HUES6 (cell line): Measurements from ENCODE around the gene CEP83.
A peak's percentile ranks its signal among the peaks of the same experiment; 100 is the strongest.

ENCODE experiments used
- H3K27ac ChIP-seq: 2 replicates; pipeline ENCODE4 v1.7.0; 2013; ENCODE audit warnings: low read depth, mild to moderate bottlenecking, low read length, inconsistent platforms
- H3K27me3 ChIP-seq: 2 replicates; pipeline ENCODE4 v1.6.1; 2013; ENCODE audit warnings: low read length; ENCODE audit not compliant: control insufficient read depth, insufficient read depth
- H3K36me3 ChIP-seq: 2 replicates; pipeline ENCODE4 v1.6.1; 2013; ENCODE audit warnings: low read length; ENCODE audit not compliant: control insufficient read depth, insufficient read depth
- H3K4me1 ChIP-seq: 2 replicates; pipeline ENCODE4 v1.6.1; 2013; ENCODE audit warnings: low read length; ENCODE audit not compliant: control insufficient read depth, insufficient read depth
- H3K4me3 ChIP-seq: 2 replicates; pipeline ENCODE4 v1.5.1; 2013; ENCODE audit warnings: low read depth, low read length
- H3K9ac ChIP-seq: one replicate; pipeline ENCODE4 v1.6.1; 2013; ENCODE audit warnings: mild to moderate bottlenecking, low read length
- H3K9me3 ChIP-seq: 2 replicates; pipeline ENCODE4 v1.6.1; 2013; ENCODE audit warnings: low read depth, low read length; ENCODE audit not compliant: control insufficient read depth, insufficient read depth

CEP83 gene

GRCh38 chr12:94305130-94305957 is 154.3 kb downstream of the CEP83 start:
- Histone ChIP-seq H3K9ac (no peak overlapping the region), H3K4me3 (no peak overlapping the region), H3K36me3 (peaks cover 25% of the 10 kb centered on the region), H3K4me1 (peaks cover 25% of the 10 kb centered on the region), H3K9me3 (no peaks in the 10 kb centered on the region), H3K27ac (peak overlapping the region; percentile 49; the same call in 1 of the 2 replicates), H3K27me3 (no peaks in the 10 kb centered on the region)

- H3K4me3 ChIP-seq: no peak overlapping the region
- H3K36me3 ChIP-seq: peaks cover 28% of the 10 kb centered on the region
- H3K9me3 ChIP-seq: no peaks in the 10 kb centered on the region
- H3K27ac ChIP-seq: 0 out of 2 replicates have a peak overlapping the region, but pooled peaks have one; percentile 49
- peaks cover 25% of the 10 kb centered on the region for H3K4me1 ChIP-seq
- H3K9ac ChIP-seq: no peak overlapping the region
- H3K27me3 ChIP-seq: no peaks in the 10 kb centered on the region
Measured at GRCh38 chr12:94304566-94305061, 155.1 kb downstream of the CEP83 start.

GRCh38 chr12:94304012-94304411 is 155.7 kb downstream of the CEP83 start:
- H3K4me3 ChIP-seq: no peak overlapping the region
- H3K27ac ChIP-seq: peak overlapping the region; percentile 13; the same call in 1 of the 2 replicates

GRCh38 chr12:94299846-94300245 is 159.8 kb downstream of the CEP83 start:
- Histone ChIP-seq H3K27me3 (no peaks in the 10 kb centered on the region), H3K4me3 (no peak overlapping the region), H3K9me3 (no peaks in the 10 kb centered on the region), H3K4me1 (peaks cover 14% of the 10 kb centered on the region), H3K9ac (no peak overlapping the region), H3K36me3 (peaks cover 9% of the 10 kb centered on the region; the same call in 1 of the 2 replicates), H3K27ac (no peak overlapping the region)

More at GRCh38 chr12:94304012-94304411, 155.7 kb downstream of the CEP83 start:
- H3K27me3 ChIP-seq: no peaks in the 10 kb centered on the region
- peaks cover 25% of the 10 kb centered on the region for H3K36me3 ChIP-seq
- peaks cover 25% of the 10 kb centered on the region for H3K4me1 ChIP-seq
- no peaks in the 10 kb centered on the region for H3K9me3 ChIP-seq
- no peak overlapping the region for H3K9ac ChIP-seq

GRCh38 chr12:94297876-94298505 is 161.7 kb downstream of the CEP83 start:
- Histone ChIP-seq H3K9ac (no peak overlapping the region), H3K27ac (no peak overlapping the region), H3K9me3 (no peaks in the 10 kb centered on the region), H3K4me3 (no peak overlapping the region), H3K27me3 (no peaks in the 10 kb centered on the region), H3K4me1 (no peaks in the 10 kb centered on the region), H3K36me3 (peaks cover 9% of the 10 kb centered on the region; the same call in 1 of the 2 replicates)

GRCh38 chr12:94297096-94297699 is 162.5 kb downstream of the CEP83 start:
- no peaks in the 10 kb centered on the region for H3K27me3 ChIP-seq
- H3K4me1 ChIP-seq: no peaks in the 10 kb centered on the region
- H3K4me3 ChIP-seq: no peak overlapping the region
- peaks cover 9% of the 10 kb centered on the region; the same call in 1 of the 2 replicates for H3K36me3 ChIP-seq
- no peaks in the 10 kb centered on the region for H3K9me3 ChIP-seq
- H3K27ac ChIP-seq: no peak overlapping the region
- no peak overlapping the region for H3K9ac ChIP-seq

GRCh38 chr12:94290353-94290752 is 169.3 kb downstream of the CEP83 start:
- H3K4me3 ChIP-seq: no peak overlapping the region
- no peak overlapping the region for H3K9ac ChIP-seq
- H3K36me3 ChIP-seq: no peaks in the 10 kb centered on the region
- H3K4me1 ChIP-seq: peaks cover 35% of the 10 kb centered on the region
- no peaks in the 10 kb centered on the region for H3K27me3 ChIP-seq
- H3K27ac ChIP-seq: no peak overlapping the region
- H3K9me3 ChIP-seq: no peaks in the 10 kb centered on the region

GRCh38 chr12:94289461-94290312 is 170.0 kb downstream of the CEP83 start:
- Histone ChIP-seq H3K4me3 (no peak overlapping the region), H3K9ac (no peak overlapping the region), H3K36me3 (no peaks in the 10 kb centered on the region), H3K9me3 (no peaks in the 10 kb centered on the region), H3K4me1 (peaks cover 35% of the 10 kb centered on the region), H3K27me3 (no peaks in the 10 kb centered on the region), H3K27ac (no peak overlapping the region)

GRCh38 chr12:94287245-94287628 is 172.4 kb downstream of the CEP83 start:
- Histone ChIP-seq H3K27me3 (no peaks in the 10 kb centered on the region), H3K36me3 (no peaks in the 10 kb centered on the region), H3K9me3 (no peaks in the 10 kb centered on the region), H3K4me1 (peaks cover 35% of the 10 kb centered on the region), H3K4me3 (no peak overlapping the region), H3K9ac (no peak overlapping the region), H3K27ac (no peak overlapping the region)

- H3K9ac ChIP-seq: no peak overlapping the region
- no peaks in the 10 kb centered on the region for H3K27me3 ChIP-seq
- no peaks in the 10 kb centered on the region for H3K9me3 ChIP-seq
- H3K36me3 ChIP-seq: no peaks in the 10 kb centered on the region
- no peak overlapping the region for H3K4me3 ChIP-seq
- peaks cover 35% of the 10 kb centered on the region for H3K4me1 ChIP-seq
- H3K27ac ChIP-seq: no peak overlapping the region
Measured at GRCh38 chr12:94286583-94287244, 173.0 kb downstream of the CEP83 start.
